Tibial nerve (tissue), 4 donors: ENCODE results near the gene TRIM58. TPM values are rescaled to one million over a fixed set of nuclear protein-coding genes. Genes with fewer than 3 reads are reported as not detected.

Source experiments
- DNase-seq, 2 donors: peaks; one replicate each; pipeline ENCODE4 v3.0.0-alpha.2; 2019; ENCODE audit warnings: low spot score in 2 of 2
- H3K27ac ChIP-seq, 4 donors: fragments of 200-600 bp; sonication (generic) in 3 of 4; one replicate each; pipeline ENCODE4 v1.5.1; 2017 to 2019; ENCODE audit warnings: mild to moderate bottlenecking in 1 of 4
- H3K27me3 ChIP-seq, 2 donors: fragments of 200-600 bp; sonication (generic) in 1 of 2; one replicate each; pipeline versions ENCODE4 v1.5.1 to v1.6.0; 2017 to 2019
- H3K36me3 ChIP-seq, 3 donors: fragments of 200-600 bp; sonication (generic); one replicate each; pipeline ENCODE4 v1.5.1; 2018 to 2019
- H3K4me1 ChIP-seq, 4 donors: fragments of 200-600 bp; sonication (generic) in 3 of 4; one replicate each; pipeline ENCODE4 v1.5.1; 2017 to 2019
- H3K4me3 ChIP-seq, 4 donors: fragments of 200-600 bp; sonication (generic) in 3 of 4; one replicate each; pipeline ENCODE4 v1.5.1; 2017 to 2019; ENCODE audit warnings: mild to moderate bottlenecking in 1 of 4, moderate library complexity in 1 of 4
- H3K9me3 ChIP-seq, 4 donors: fragments of 200-600 bp; sonication (generic) in 3 of 4; one replicate each; pipeline ENCODE4 v1.5.1; 2017 to 2019
- CTCF ChIP-seq, 5 experiments: fragments of 200-600 bp in 3 of 5; fragments of 450-650 bp in 2 of 5; sonication (generic) in 3 of 5; IDR thresholded peaks; one replicate each; pipeline ENCODE4 v1.5.1; 2016 to 2019; ENCODE audit warnings: antibody characterized with exemption in 5 of 5, mild to moderate bottlenecking in 3 of 5, moderate library complexity in 2 of 5
- EP300 ChIP-seq, 2 donors: sonication (generic); formaldehyde crosslinking; IDR thresholded peaks; one replicate each; pipeline ENCODE4 v1.6.1; 2017; ENCODE audit warnings: antibody characterized with exemption in 2 of 2, mild to moderate bottlenecking in 1 of 2
- POLR2A ChIP-seq, 2 donors: fragments of 450-650 bp; IDR thresholded peaks; one replicate each; pipeline ENCODE4 v1.6.1; 2017; ENCODE audit warnings: antibody characterized with exemption in 2 of 2, mild to moderate bottlenecking in 2 of 2, moderate library complexity in 2 of 2
- WGBS, 2 donors: methylation state at CpG; one replicate each; pipeline ENCODE4 v1.1.5; 2018; 5-methylcytosine and 5-hydroxymethylcytosine counted together
- total RNA-seq, 4 donors: library from RNA; depleted of rRNA; stranded (reverse); fragments of >200 nt; gene quantifications; one replicate each; pipeline ENCODE4 v1.1.0, GENCODE V29; 2016

TRIM58 gene
- total RNA-seq, 4 donors from 2014 or later = 3.9 to 17.4 (median 6.9) TPM

GRCh38 chr1:247914941-247915662 is 58.1 kb downstream of the TRIM58 start:
- no peaks in the 10 kb centered on the region for H3K4me1 ChIP-seq
- 59 to 63% methylated on average over 4 of the region's 4 CpGs for WGBS, 2 donors
- no peaks in the 10 kb centered on the region for H3K9me3 ChIP-seq
- no peak for DNase-seq
- H3K27me3 ChIP-seq = no peaks in the 10 kb centered on the region
- H3K4me3 ChIP-seq = no peak overlapping the region
- H3K27ac ChIP-seq = no peak overlapping the region
- no peaks in the 10 kb centered on the region for H3K36me3 ChIP-seq
- no peak for TF ChIP-seq CTCF (IDR thresholded peaks at IDR 0.05)
- TF ChIP-seq EP300 (IDR thresholded peaks at IDR 0.05) = no peak
- no peak for TF ChIP-seq POLR2A (IDR thresholded peaks at IDR 0.05)

GRCh38 chr1:247919952-247920351 is 63.0 kb downstream of the TRIM58 start, which contains the start of gene OR2T8:
Gene OR2T8, plus strand, starts transcription at chr1:247920252. Its CDS starts 766 bp downstream, at chr1:247921018.
- Histone ChIP-seq H3K9me3 (no peaks in the 10 kb centered on the region), H3K4me3 (no peak within 1 kb of the TSS), H3K4me1 (no peaks in the 10 kb centered on the region), H3K27me3 (no peaks in the 10 kb centered on the region), H3K27ac (no peak within 1 kb of the TSS), H3K36me3 (no peaks in the 10 kb centered on the region)
- WGBS, 2 donors = 43 to 83% methylated on average over 2 of the region's 2 CpGs
- no peak for DNase-seq
- no peak for TF ChIP-seq CTCF (IDR thresholded peaks at IDR 0.05)
- TF ChIP-seq EP300 (IDR thresholded peaks at IDR 0.05) = no peak
- TF ChIP-seq POLR2A (IDR thresholded peaks at IDR 0.05) = no peak

- Histone ChIP-seq H3K36me3 (no peaks in the 10 kb centered on the region), H3K4me1 (no peaks in the 10 kb centered on the region), H3K9me3 (no peaks in the 10 kb centered on the region), H3K27ac (no peak overlapping the region), H3K4me3 (no peak overlapping the region), H3K27me3 (no peaks in the 10 kb centered on the region)
- DNase-seq = no peak
- 68 to 74% methylated on average over 3 of the region's 3 CpGs for WGBS, 2 donors
- no peak for TF ChIP-seq EP300 (IDR thresholded peaks at IDR 0.05)
- TF ChIP-seq POLR2A (IDR thresholded peaks at IDR 0.05) = no peak
- TF ChIP-seq CTCF (IDR thresholded peaks at IDR 0.05) = no peak
Observed at GRCh38 chr1:247923941-247924340, 67.0 kb downstream of the TRIM58 start.

- no peak within 1 kb of the TSS for H3K27ac ChIP-seq
- no peak within 1 kb of the TSS for H3K4me3 ChIP-seq
- no peaks in the 10 kb centered on the region for H3K36me3 ChIP-seq
- no peaks in the 10 kb centered on the region for H3K4me1 ChIP-seq
- TF ChIP-seq CTCF (IDR thresholded peaks at IDR 0.05) (no peak), POLR2A (IDR thresholded peaks at IDR 0.05) (no peak)
- no peaks in the 10 kb centered on the region for H3K27me3 ChIP-seq
- 84 to 85% methylated on average over 9 of the region's 9 CpGs for WGBS, 2 donors
- no peaks in the 10 kb centered on the region for H3K9me3 ChIP-seq
- DNase-seq = no peak
Observed at GRCh38 chr1:247924868-247925267, 67.9 kb downstream of the TRIM58 start, which contains the start of gene OR2AJ1. Gene OR2AJ1, plus strand, starts transcription at chr1:247924889. Its CDS starts 8,880 bp downstream, at chr1:247933769.

Other genes starting within 250 kb of the TRIM58 start
- gene OR13G1, start 177.4 kb upstream of the TRIM58 start, total RNA-seq = not detected
- not detected for gene OR6F1, start 140.5 kb upstream of the TRIM58 start, total RNA-seq
- not detected for gene OR14K1, start 118.6 kb upstream of the TRIM58 start, total RNA-seq
- not detected for gene OR14A2, start 109.0 kb upstream of the TRIM58 start, total RNA-seq
- gene OR1C1, start 96.6 kb upstream of the TRIM58 start, total RNA-seq = not detected
- gene OR14A16, start 33.1 kb upstream of the TRIM58 start, total RNA-seq = not detected
- not detected for gene OR11L1, start 15.3 kb upstream of the TRIM58 start, total RNA-seq
- 1 to 10 TPM; 1.5 to 6.9 (median 2.3) TPM for gene OR2W3, start 38.4 kb downstream of the TRIM58 start, total RNA-seq
- 1 to 10 TPM in 1 of 4 donors, not detected in 3; 1.0 TPM for gene OR2T8, start 63.1 kb downstream of the TRIM58 start, total RNA-seq
- not detected for gene OR2AJ1, start 67.7 kb downstream of the TRIM58 start, total RNA-seq
- gene OR2L8, start 91.7 kb downstream of the TRIM58 start, total RNA-seq = 1 to 10 TPM in 1 of 4 donors, under 1 TPM in 1, not detected in 2; 0.63 to 2.2 TPM
- gene OR2AK2, start 108.0 kb downstream of the TRIM58 start, total RNA-seq = not detected
- gene OR2L5, start 156.5 kb downstream of the TRIM58 start, total RNA-seq = not detected
- under 1 TPM in 1 of 4 donors, not detected in 3; 0.60 TPM for gene OR2L2, start 172.9 kb downstream of the TRIM58 start, total RNA-seq
- 1 to 10 TPM in 1 of 4 donors, not detected in 3; 1.1 TPM for gene OR2L3, start 189.6 kb downstream of the TRIM58 start, total RNA-seq
- under 1 TPM in 1 of 4 donors, not detected in 3; 0.87 TPM for gene OR2L13, start 238.0 kb downstream of the TRIM58 start, total RNA-seq